Measurements from ENCODE around the gene SNTG2.
"Not testable (repeated sequence)": the region's sequence is repeated elsewhere in the genome, so short reads cannot be mapped to it uniquely, and the experiment has no call there.

SNTG2 gene

DNA sequence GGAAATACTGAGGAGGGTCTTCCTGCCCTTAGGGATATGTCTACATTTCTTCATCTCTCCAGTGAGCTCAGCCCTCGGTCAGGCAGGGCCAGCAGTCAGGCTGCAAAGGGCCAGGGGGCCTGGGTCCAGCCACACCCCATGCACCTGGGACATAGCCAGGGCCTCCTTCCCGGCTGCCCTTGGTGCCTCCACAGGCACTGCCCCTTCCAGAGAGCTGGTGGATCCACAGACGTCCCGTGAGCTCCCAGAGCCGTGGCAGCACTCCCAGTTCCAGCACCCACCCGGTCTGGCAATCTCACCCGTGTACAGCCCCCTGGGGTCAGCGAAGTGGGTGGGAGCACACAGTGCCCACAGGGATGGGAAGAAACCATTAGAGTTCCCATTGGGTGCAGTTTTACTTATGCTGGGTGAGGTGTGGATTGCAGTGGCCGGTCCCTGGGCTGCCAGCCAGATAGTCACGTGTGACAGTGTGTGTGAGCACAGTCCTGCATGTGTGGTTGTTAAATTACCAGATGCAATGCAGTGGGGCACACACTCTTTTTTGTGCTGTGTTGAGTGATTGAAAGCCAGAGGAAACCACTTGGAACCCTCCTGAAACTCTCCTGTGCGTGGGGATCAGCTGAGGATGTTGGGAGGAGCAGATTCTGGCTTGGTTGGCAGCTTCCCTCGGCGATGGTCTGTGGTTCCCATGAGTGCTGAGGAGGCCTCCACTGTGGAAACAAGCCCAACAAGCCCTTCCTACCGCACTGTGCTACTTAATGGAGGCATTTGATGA lies 131.0 kb downstream of the SNTG2 start:
- TF ChIP-seq, protein P1, sequence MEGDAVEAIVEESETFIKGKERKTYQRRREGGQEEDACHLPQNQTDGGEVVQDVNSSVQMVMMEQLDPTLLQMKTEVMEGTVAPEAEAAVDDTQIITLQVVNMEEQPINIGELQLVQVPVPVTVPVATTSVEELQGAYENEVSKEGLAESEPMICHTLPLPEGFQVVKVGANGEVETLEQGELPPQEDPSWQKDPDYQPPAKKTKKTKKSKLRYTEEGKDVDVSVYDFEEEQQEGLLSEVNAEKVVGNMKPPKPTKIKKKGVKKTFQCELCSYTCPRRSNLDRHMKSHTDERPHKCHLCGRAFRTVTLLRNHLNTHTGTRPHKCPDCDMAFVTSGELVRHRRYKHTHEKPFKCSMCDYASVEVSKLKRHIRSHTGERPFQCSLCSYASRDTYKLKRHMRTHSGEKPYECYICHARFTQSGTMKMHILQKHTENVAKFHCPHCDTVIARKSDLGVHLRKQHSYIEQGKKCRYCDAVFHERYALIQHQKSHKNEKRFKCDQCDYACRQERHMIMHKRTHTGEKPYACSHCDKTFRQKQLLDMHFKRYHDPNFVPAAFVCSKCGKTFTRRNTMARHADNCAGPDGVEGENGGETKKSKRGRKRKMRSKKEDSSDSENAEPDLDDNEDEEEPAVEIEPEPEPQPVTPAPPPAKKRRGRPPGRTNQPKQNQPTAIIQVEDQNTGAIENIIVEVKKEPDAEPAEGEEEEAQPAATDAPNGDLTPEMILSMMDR (IDR thresholded peaks at IDR 0.05; ENCODE audit: low read depth, low read length, missing control alignments), result no peak
- in situ Hi-C loops (cut with HindIII; ENCODE audit: low sequenced_read_pairs), result no loop called here
- no peak overlapping the region for H3K4me3 ChIP-seq (ENCODE audit: low read depth, low read length)
- DNase-seq (ENCODE audit: low read depth), result no peak

DNA sequence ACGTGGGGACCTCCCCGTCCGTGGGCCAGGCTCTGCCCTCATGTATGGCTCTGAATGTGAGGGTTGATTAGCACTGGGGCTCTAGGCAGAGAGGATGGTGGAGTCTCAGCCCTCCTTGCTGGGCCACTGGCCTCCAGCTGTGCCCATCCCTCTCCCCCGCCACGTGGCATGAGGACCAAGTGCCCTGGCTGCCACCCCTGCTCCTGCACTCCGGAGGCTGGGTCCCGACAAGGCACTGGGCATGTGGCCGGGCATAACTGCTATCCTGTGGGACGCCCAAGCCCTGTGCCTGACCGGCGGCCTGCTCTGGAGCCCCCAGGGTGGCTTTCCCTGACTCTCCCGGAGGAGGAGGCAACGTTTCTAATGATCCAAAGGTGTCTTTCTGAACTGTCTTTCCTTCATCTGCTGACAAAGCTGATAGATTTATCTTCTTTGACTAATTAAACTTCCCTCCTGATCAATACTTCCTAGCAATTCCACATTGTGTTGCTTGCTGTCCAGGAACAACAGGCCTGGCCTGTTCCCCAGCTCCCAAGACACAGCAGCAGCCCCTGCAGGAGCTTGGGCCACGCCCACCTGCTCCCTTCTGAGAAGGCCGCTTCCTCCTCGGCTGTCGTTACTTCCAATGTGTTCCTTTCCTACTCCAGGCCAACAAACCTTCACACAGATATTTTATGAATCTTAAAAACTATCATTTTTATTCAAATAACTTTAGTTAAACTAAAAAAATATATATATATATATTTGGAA lies 132.0 kb downstream of the SNTG2 start:
- TF ChIP-seq, protein P1 (IDR thresholded peaks at IDR 0.05; ENCODE audit: low read depth, low read length, missing control alignments), result no peak
- in situ Hi-C loops (cut with HindIII; ENCODE audit: low sequenced_read_pairs), result no loop called here
- DNase-seq (ENCODE audit: low read depth), result no peak
- H3K4me3 ChIP-seq (ENCODE audit: low read depth, low read length), result no peak overlapping the region

DNA sequence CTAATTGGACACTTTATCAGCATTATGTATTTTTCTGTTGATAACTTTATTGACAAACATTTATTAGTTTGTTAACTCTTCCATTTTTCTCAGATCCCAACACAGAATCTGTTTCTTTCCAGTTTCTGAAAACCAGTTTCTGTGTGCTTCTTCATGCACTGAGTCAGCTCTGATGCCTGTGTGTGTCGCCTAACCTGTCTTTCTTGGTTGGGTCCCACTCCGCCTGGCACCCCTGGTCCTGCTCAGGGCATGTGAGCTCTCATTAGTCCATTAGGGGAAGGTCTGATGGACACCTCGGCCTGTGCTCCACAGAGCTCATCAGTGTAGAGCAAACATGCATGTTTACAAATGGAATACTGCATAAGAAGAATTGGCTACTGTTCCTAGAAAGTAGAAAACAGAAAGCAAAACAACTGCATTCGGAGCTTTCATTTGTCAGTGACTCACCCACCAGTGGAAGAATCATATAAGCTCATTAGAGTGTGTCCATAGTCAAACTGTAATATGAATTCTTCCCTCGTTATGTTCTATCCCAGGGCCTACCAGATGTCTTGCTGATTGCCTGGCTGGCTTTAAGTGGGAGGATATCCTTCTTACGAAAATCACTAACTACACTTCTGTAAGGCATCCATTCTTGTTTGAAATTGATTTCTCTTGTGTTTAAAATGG lies 137.7 kb downstream of the SNTG2 start:
- in situ Hi-C loops (cut with HindIII; ENCODE audit: low sequenced_read_pairs), result no loop called here
- TF ChIP-seq, protein P1 (IDR thresholded peaks at IDR 0.05; ENCODE audit: low read depth, low read length, missing control alignments), result no peak
- DNase-seq (ENCODE audit: low read depth), result no peak
- H3K4me3 ChIP-seq (ENCODE audit: low read depth, low read length), result no peak overlapping the region

DNA sequence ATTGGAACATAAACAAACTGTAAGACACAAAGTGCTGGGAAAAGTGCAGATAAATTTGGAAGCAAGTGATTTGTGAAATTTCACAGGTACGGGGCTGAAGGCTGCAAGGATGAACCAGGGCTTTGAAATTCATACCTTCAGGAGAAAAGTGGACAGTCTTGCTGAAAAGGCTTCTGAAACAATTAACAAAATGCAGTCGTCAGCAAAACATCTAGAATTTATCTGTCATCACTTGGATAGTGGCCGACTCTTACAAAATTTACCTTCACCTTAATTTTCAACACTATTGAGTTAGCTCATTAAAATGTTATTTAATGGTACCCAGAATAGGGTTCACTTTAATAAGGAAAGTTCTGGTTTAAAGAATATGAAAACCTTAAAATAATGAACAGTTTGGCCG lies 138.3 kb downstream of the SNTG2 start:
- H3K4me3 ChIP-seq (ENCODE audit: low read depth, low read length), result no peak overlapping the region
- TF ChIP-seq, protein P1 (IDR thresholded peaks at IDR 0.05; ENCODE audit: low read depth, low read length, missing control alignments), result no peak
- in situ Hi-C loops (cut with HindIII; ENCODE audit: low sequenced_read_pairs), result no loop called here
- no peak for DNase-seq (ENCODE audit: low read depth)

DNA sequence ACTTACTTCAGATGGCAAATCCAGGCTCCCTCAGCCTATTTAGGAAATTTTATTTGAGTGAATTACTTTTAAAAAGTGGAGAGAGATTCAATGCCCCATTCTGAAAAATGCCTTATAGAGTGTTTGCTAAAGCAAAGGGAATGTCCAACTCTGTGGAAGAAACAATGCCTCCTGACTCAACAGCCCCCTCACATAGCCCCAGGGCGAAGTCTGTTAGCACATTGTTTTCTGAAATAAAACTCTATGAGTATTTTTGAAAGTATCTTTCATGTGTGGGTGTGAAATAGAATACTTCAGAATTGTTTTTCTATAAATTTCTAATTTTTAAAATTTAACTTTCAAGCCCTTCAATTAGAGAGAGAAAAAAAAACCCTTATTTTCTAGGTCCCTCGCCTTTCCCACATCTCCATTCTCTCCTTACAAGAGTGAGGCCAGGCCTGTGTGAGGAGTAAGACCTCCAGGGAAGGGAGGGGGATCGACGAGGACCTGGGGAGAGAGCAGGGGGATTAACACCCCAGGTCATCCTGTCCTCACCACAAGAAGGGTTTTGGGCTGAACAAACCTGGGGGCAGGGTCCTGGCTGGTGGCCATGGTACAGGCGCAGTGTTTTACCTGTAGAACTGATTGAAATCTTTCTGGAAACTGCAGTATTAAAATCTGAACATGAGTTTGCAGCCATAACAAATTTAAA lies 141.4 kb downstream of the SNTG2 start:
- TF ChIP-seq, protein P1 (IDR thresholded peaks at IDR 0.05; ENCODE audit: low read depth, low read length, missing control alignments), result no peak
- DNase-seq (ENCODE audit: low read depth), result no peak
- in situ Hi-C loops (cut with HindIII; ENCODE audit: low sequenced_read_pairs), result no loop called here
- H3K4me3 ChIP-seq (ENCODE audit: low read depth, low read length), result no peak overlapping the region

DNA sequence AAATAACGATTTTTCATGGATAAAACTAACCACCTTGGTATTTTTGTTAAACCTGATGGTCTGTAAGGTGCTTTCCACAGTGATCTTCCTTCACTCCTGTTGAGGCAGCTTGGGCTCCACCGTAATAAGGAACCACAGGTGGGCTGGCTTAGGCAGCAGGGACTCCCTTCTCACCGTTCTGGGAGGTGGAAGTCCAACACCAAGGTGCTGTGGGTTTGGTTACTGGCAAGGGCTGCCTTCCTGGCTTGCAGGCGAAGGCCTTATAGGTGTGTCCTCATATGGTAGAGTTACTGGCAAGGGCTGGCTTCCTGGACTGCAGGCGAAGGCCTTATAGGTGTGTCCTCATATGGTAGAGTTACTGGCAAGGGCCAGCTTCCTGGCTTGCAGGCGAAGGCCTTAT lies 143.0 kb downstream of the SNTG2 start:
- DNase-seq (ENCODE audit: low read depth); H3K4me3 ChIP-seq (ENCODE audit: low read depth, low read length); in situ Hi-C loops (cut with HindIII; ENCODE audit: low sequenced_read_pairs): not testable (repeated sequence)

Measured in astrocyte of the cerebellum (primary cell).